ENCODE measurements around the gene VSX1. TPM values are rescaled to one million over a fixed set of nuclear protein-coding genes. Genes with fewer than 3 reads are reported as not detected.

The VSX1 gene
- total RNA-seq, 1 donor from 2014 or later, result not detected

DNA sequence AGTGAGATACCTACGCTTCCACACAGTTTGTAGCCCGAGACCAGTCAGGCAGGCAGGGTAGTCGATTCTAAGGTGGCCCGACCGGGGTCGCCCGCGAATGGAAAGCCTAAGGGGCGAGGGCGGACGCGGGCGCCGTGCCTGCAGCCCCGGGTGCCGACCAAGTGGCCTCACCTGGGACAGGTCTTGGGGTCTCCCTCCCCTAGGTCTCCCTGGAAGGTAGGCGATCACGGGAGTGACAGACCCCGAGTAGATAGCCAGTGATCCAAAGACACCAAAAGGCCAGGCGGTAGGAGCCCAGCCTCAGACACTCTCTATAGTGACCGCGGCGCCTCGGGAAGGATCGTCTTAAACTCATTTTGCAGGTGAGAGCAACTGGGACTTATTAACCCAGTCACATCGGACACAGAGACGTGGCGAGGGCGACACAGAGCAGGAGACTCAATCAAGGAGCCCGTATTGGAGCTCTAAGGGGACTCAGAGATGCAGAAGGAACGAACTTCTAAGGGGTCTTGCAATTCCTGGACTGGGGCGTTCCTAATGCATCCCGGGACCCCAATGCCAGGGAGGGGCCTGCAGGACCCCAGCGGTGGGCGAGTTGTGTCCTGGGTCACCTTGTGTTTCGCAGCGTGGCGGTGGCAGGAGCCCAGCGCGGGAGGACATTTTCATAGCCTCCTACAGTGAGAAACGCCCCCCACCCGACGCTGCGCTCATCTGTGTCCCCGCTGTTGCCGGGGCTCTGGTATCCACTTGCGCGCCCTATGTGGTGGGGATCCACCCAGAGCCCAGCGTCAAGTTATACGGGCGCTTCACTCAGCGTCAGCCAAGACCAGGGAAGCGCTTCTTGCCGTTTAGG, 2.1 kb upstream of the VSX1 start:
- intact Hi-C loops (cut with DNase I), result no loop called here
- H3K27me3 ChIP-seq, result peaks cover 22% of the 10 kb centered on the region
- peaks cover 17% of the 10 kb centered on the region for H3K4me1 ChIP-seq
- no peaks in the 10 kb centered on the region for H3K36me3 ChIP-seq
- no peak overlapping the region for H3K27ac ChIP-seq
- TF ChIP-seq CTCF (IDR thresholded peaks at IDR 0.05), result no peak
- no peak for TF ChIP-seq POLR2AphosphoS5 (IDR thresholded peaks at IDR 0.05; ENCODE audit: insufficient read depth in 1 of 2, low read depth in 1 of 2)
- TF ChIP-seq POLR2A (IDR thresholded peaks at IDR 0.05), result no peak
- no peaks in the 10 kb centered on the region for H3K9me3 ChIP-seq
- DNase-seq (ENCODE audit: extremely low spot score in 2 of 2), result peak; percentile 67 to 69
- H3K4me3 ChIP-seq, result no peak overlapping the region

- intact Hi-C loops (cut with DNase I), result no loop called here
- Histone ChIP-seq H3K36me3 (no peaks in the 10 kb centered on the region), H3K27me3 (peaks cover 22% of the 10 kb centered on the region), H3K4me1 (peaks cover 17% of the 10 kb centered on the region), H3K9me3 (no peaks in the 10 kb centered on the region), H3K4me3 (no peak overlapping the region), H3K27ac (no peak overlapping the region)
- TF ChIP-seq POLR2A (IDR thresholded peaks at IDR 0.05) (no peak), POLR2AphosphoS5 (IDR thresholded peaks at IDR 0.05; ENCODE audit: insufficient read depth in 1 of 2, low read depth in 1 of 2) (no peak), CTCF (IDR thresholded peaks at IDR 0.05) (no peak)
- peak; percentile 28 to 58 for DNase-seq (ENCODE audit: extremely low spot score in 2 of 2)
Observed at GRCh38 chr20:25083141-25083772, 1.3 kb upstream of the VSX1 start.

GRCh38 chr20:25082498-25082873, 545 bp upstream of the VSX1 start:
- Histone ChIP-seq H3K4me1 (peaks cover 24% of the 10 kb centered on the region), H3K4me3 (no peak overlapping the region), H3K27ac (no peak overlapping the region), H3K27me3 (peaks cover 22% of the 10 kb centered on the region), H3K36me3 (no peaks in the 10 kb centered on the region), H3K9me3 (no peaks in the 10 kb centered on the region)
- no peak for TF ChIP-seq POLR2A (IDR thresholded peaks at IDR 0.05)
- no peak for TF ChIP-seq POLR2AphosphoS5 (IDR thresholded peaks at IDR 0.05; ENCODE audit: insufficient read depth in 1 of 2, low read depth in 1 of 2)
- no peak for TF ChIP-seq CTCF (IDR thresholded peaks at IDR 0.05)
- intact Hi-C loops (cut with DNase I), result no loop called here
- DNase-seq (ENCODE audit: extremely low spot score in 2 of 2), result peak in 1 of 2 donors; percentile 42

DNA sequence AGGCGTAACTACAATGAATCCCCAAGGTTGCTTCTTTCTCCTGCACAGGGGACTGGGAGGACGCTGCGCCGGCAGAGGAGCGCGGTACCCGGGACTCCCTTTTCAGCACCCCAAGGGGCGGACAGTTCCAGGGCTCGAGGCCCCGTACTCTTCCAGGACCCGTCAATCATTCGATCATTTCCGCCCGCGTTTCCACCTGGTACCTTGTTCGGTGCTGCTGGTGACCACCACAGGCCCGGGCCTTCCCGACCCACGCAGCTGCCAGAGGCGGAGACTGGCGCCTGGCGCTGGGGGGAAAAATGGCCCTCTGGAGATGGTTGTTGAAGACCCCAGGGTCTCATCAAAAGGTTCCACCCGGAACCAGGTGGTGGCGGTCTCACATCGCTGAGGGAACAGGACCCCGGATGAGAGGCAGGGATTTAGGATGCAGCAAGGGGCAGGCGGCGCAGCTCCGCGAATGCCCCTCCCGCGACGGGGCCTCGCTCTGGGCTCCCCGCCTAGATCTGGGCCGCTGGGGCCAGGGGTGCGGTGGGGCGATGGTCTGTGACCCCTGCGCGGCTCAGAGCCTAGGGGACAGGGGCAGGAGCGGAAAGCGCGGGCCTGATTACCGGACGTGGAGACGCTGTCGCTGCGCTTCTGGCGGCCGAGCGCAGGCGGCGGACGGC, 744 bp downstream of the VSX1 start:
- TF ChIP-seq CTCF (IDR thresholded peaks at IDR 0.05), result no peak
- TF ChIP-seq POLR2A (IDR thresholded peaks at IDR 0.05), result no peak
- no peak for TF ChIP-seq POLR2AphosphoS5 (IDR thresholded peaks at IDR 0.05; ENCODE audit: insufficient read depth in 1 of 2, low read depth in 1 of 2)
- peak; percentile 58 to 64 for DNase-seq (ENCODE audit: extremely low spot score in 2 of 2)
- intact Hi-C loops (cut with DNase I), result no loop called here
- Histone ChIP-seq H3K4me3 (no peak overlapping the region), H3K9me3 (no peaks in the 10 kb centered on the region), H3K36me3 (no peaks in the 10 kb centered on the region), H3K4me1 (peaks cover 28% of the 10 kb centered on the region), H3K27me3 (peaks cover 22% of the 10 kb centered on the region), H3K27ac (no peak overlapping the region)
